HCT116 (cell line): ENCODE data around the gene GRK6. TPM values are rescaled to one million over a fixed set of nuclear protein-coding genes. Genes with fewer than 3 reads are reported as not detected.

Experiments
- ATAC-seq: fragments of 200-7000 bp; cut with Tn5 transposase; 2 replicates; pipeline ENCODE4 v1.9.1; 2020; ENCODE audit warnings: mild to moderate bottlenecking, moderate library complexity
- BruUV-seq: library from RNA; stranded (reverse); fragments of 400-500 nt; replicated peaks from 2 replicates; lab custom pipeline; 2021; lab: Mats Ljungman, UMichigan
- CTCF ChIA-PET: fragments of 300-600 bp; sonication (Branson Sonifier 250); formaldehyde crosslinking; loops from one replicate; lab custom pipeline; 2021; ENCODE audit warnings: antibody characterized with exemption; lab: Charles Lee
- POLR2A ChIA-PET: fragments of 300-600, 350-600 bp; sonication (Branson Sonifier 250); formaldehyde crosslinking; loops from one replicate; lab custom pipeline; 2021; ENCODE audit warnings: antibody characterized with exemption; lab: Charles Lee
- RAD21 ChIA-PET, 2 experiments: fragments of 300-600 bp; sonication (Branson Sonifier 250); formaldehyde crosslinking; loops; one replicate each; lab custom pipeline; 2023; ENCODE audit warnings: low total read pairs in 2 of 2; ENCODE audit not compliant: uncharacterized antibody in 2 of 2, unreplicated experiment in 2 of 2, low non-redundant PET in 1 of 2; lab: Charles Lee
- DNase-seq: peaks from one replicate; pipeline ENCODE4 v3.0.0-alpha.2; 2010; ENCODE audit warnings: low read depth, low spot score
- H2AFZ ChIP-seq: fragments of 200-600 bp; shearing (Covaris generic), sonication (generic); 2 replicates; pipeline ENCODE4 v1.6.1; 2017; ENCODE audit warnings: low read depth, mixed run types, mixed read lengths, antibody characterized with exemption, low read length; ENCODE audit not compliant: poor library complexity, severe bottlenecking
- H3K27ac ChIP-seq: 2 replicates; pipeline ENCODE4 v1.5.1; 2012; ENCODE audit warnings: low read depth, low read length
- H3K27me3 ChIP-seq: fragments of 200-600 bp; sonication (generic); 2 replicates; pipeline ENCODE4 v1.6.1; 2016; ENCODE audit warnings: mixed run types, low read length, mixed read lengths; ENCODE audit not compliant: insufficient read depth
- H3K36me3 ChIP-seq, 2 experiments: fragments of 200-500 bp in 1 of 2; fragments of 200-600 bp in 1 of 2; sonication (Bioruptor generic) in 1 of 2; sonication (generic) in 1 of 2; 2 replicates each; pipeline versions ENCODE4 v1.5.1 to v1.6.1; 2014 to 2016; ENCODE audit warnings: low read length in 2 of 2, inconsistent platforms in 1 of 2, mixed read lengths in 1 of 2, mixed run types in 1 of 2; ENCODE audit not compliant: insufficient read depth in 2 of 2, control insufficient read depth in 1 of 2
- H3K4me1 ChIP-seq, 2 experiments: fragments of 200-600 bp in 1 of 2; sonication (generic) in 1 of 2; 2 replicates each; pipeline versions ENCODE4 v1.5.1 to v1.6.1; 2012 to 2017; ENCODE audit warnings: low read length in 2 of 2, inconsistent platforms in 1 of 2, mild to moderate bottlenecking in 1 of 2, mixed read lengths in 1 of 2, mixed run types in 1 of 2, moderate library complexity in 1 of 2; ENCODE audit not compliant: insufficient read depth in 2 of 2, control insufficient read depth in 1 of 2
- H3K4me2 ChIP-seq: fragments of 200-600 bp; sonication (generic); 2 replicates; pipeline ENCODE4 v1.6.1; 2017; ENCODE audit warnings: mixed run types, low read length, mixed read lengths
- H3K4me3 ChIP-seq, 2 experiments: fragments of 200-600 bp in 1 of 2; sonication (generic) in 1 of 2; replicated peaks in 1 of 2; 2 replicates each; pipeline ENCODE4 v1.5.1; 2011 to 2016; ENCODE audit warnings: low read length in 2 of 2, control low read depth in 1 of 2, low read depth in 1 of 2, mild to moderate bottlenecking in 1 of 2, mixed read lengths in 1 of 2, mixed run types in 1 of 2
- H3K79me2 ChIP-seq: fragments of 200-600 bp; sonication (generic); 2 replicates; pipeline ENCODE4 v1.6.1; 2017; ENCODE audit warnings: mild to moderate bottlenecking, mixed run types, low read length, moderate library complexity, mixed read lengths; ENCODE audit not compliant: insufficient read depth
- H3K9ac ChIP-seq: fragments of 200-600 bp; sonication (generic); 2 replicates; pipeline ENCODE4 v1.6.1; 2016; ENCODE audit warnings: low read length, mixed read lengths
- H3K9me2 ChIP-seq: fragments of 200-600 bp; sonication (generic), shearing (Covaris generic); 2 replicates; pipeline ENCODE4 v1.6.1; 2017; ENCODE audit warnings: mixed run types, mild to moderate bottlenecking, moderate library complexity; ENCODE audit not compliant: insufficient read depth
- H3K9me3 ChIP-seq, 2 experiments: fragments of 200-500 bp in 1 of 2; fragments of 200-600 bp in 1 of 2; sonication (Bioruptor generic) in 1 of 2; sonication (generic) in 1 of 2; 2 replicates each; pipeline ENCODE4 v1.6.1; 2014 to 2017; ENCODE audit warnings: low read length in 2 of 2, mixed read lengths in 2 of 2, inconsistent platforms in 1 of 2, low read depth in 1 of 2, mild to moderate bottlenecking in 1 of 2, mixed run types in 1 of 2, moderate library complexity in 1 of 2; ENCODE audit not compliant: control insufficient read depth in 1 of 2, insufficient read depth in 1 of 2
- H4K20me1 ChIP-seq: fragments of 200-600 bp; sonication (generic), shearing (Covaris generic); 2 replicates; pipeline ENCODE4 v1.6.1; 2017; ENCODE audit warnings: mixed run types, mild to moderate bottlenecking, moderate library complexity; ENCODE audit not compliant: insufficient read depth
- CTCF ChIP-seq, 3 experiments: fragments of 200-600 bp in 1 of 3; sonication (generic) in 1 of 3; IDR thresholded peaks in 2 of 3; conservative IDR thresholded peaks in 1 of 3; 2 replicates each; pipeline ENCODE4 v1.5.1; 2012 to 2017; ENCODE audit warnings: low read depth in 2 of 3, low read length in 2 of 3, antibody characterized with exemption in 1 of 3, borderline replicate concordance in 1 of 3, control low read depth in 1 of 3, mild to moderate bottlenecking in 1 of 3, mixed read lengths in 1 of 3, mixed run types in 1 of 3, moderate library complexity in 1 of 3; ENCODE audit not compliant: insufficient read depth in 1 of 3
- EZH2phosphoT487 ChIP-seq: fragments of 200-600 bp; IDR thresholded peaks from 2 replicates; pipeline ENCODE4 v1.6.1; 2018; ENCODE audit warnings: antibody characterized with exemption, borderline replicate concordance
- JUND ChIP-seq: IDR thresholded peaks from 2 replicates; pipeline ENCODE4 v1.6.1; 2012
- MAX ChIP-seq: IDR thresholded peaks from 2 replicates; pipeline ENCODE4 v1.6.1; 2012
- REST ChIP-seq: IDR thresholded peaks from 2 replicates; pipeline ENCODE4 v1.6.1; 2012; ENCODE audit warnings: low read depth
- SIN3A ChIP-seq: IDR thresholded peaks from 2 replicates; pipeline ENCODE4 v1.6.1; 2012; ENCODE audit warnings: low read depth
- TCF7L2 ChIP-seq: IDR thresholded peaks from 2 replicates; pipeline ENCODE4 v1.7.0; 2011; ENCODE audit warnings: borderline replicate concordance, inconsistent platforms; ENCODE audit not compliant: insufficient read depth, insufficient read length; ENCODE audit errors: extremely low read depth
- ZBTB33 ChIP-seq: IDR thresholded peaks from 2 replicates; pipeline ENCODE4 v1.6.1; 2011; ENCODE audit warnings: mild to moderate bottlenecking, low read length, moderate library complexity; ENCODE audit not compliant: insufficient replicate concordance; ENCODE audit errors: extremely low read depth
- intact Hi-C: fragments of 100-400 bp; cut with micrococcal nuclease; formaldehyde crosslinking; loops from 2 replicates; pipeline ENCODE4 v1.10.0; 2022
- total RNA-seq: library from RNA; stranded (reverse); gene quantifications from one replicate; pipeline ENCODE4 v1.2.1, GENCODE V29; 2021; ENCODE audit not compliant: unreplicated experiment

The GRK6 gene
- total RNA-seq, 1 experiment from 2014 or later = 89.3 TPM

GRCh38 chr5:177434942-177435738, 8.7 kb downstream of the GRK6 start:
- no peak for ATAC-seq
- intact Hi-C loops = no loop called here
- Histone ChIP-seq H3K4me2 (no peak overlapping the region), H2AFZ (no peak overlapping the region), H3K27me3 (no peaks in the 10 kb centered on the region), H3K36me3 (peaks cover 25 to 48% of the 10 kb centered on the region in 2 experiments; a peak in 3 of 4 replicates), H3K9ac (no peak overlapping the region), H3K27ac (no peak overlapping the region), H4K20me1 (no peaks in the 10 kb centered on the region), H3K9me3 (no peaks in the 10 kb centered on the region), H3K4me1 (peaks cover 0 to 8% of the 10 kb centered on the region in 2 experiments; a peak in 2 of 4 replicates), H3K9me2 (no peaks in the 10 kb centered on the region), H3K4me3 (no peak overlapping the region), H3K79me2 (peaks cover 4% of the 10 kb centered on the region; the same call in 1 of the 2 replicates)
- no peak for DNase-seq
- BruUV-seq = no TSS peak
- ChIA-PET CTCF (no interaction called here), RAD21 (no interaction called here), POLR2A (no interaction called here)
- no peak for TF ChIP-seq JUND
- no peak for TF ChIP-seq REST
- TF ChIP-seq TCF7L2 = no peak
- no peak for TF ChIP-seq CTCF (IDR thresholded peaks at IDR 0.05 in 2 of 3, conservative IDR thresholded peaks at IDR 0.05 in 1 of 3; ENCODE audit: borderline replicate concordance in 1 of 3, insufficient read depth in 1 of 3, low read depth in 2 of 3, low read length in 2 of 3)
- TF ChIP-seq SIN3A = no peak
- no peak for TF ChIP-seq EZH2phosphoT487
- TF ChIP-seq MAX = no peak
- no peak for TF ChIP-seq ZBTB33
